ENCODE data around the gene SEMA6C. TPM values are rescaled to one million over a fixed set of nuclear protein-coding genes. Genes with fewer than 3 reads are reported as not detected.

Gene SEMA6C
- total and polyA plus RNA-seq, 2 of the 8 experiments (the other 6 are each of a cell fraction or from before 2014, with no cell fraction given) = 12.2 to 15.7 TPM

- Histone ChIP-seq H3K4ac (replicated peaks; ENCODE audit: insufficient read length, low read depth, low read length) (no peak within 1 kb of the TSS), H2BK12ac (ENCODE audit: low read depth, low read length) (no peak within 1 kb of the TSS), H3K27me3 (replicated peaks in 1 of 4; ENCODE audit: control insufficient read depth in 3 of 4, extremely low read depth in 1 of 4, insufficient read depth in 3 of 4, low read length in 3 of 4) (no peaks in the 10 kb centered on the region), H4K5ac (ENCODE audit: insufficient read length, low read depth, low read length) (no peak within 1 kb of the TSS), H4K8ac (ENCODE audit: extremely low read depth, insufficient read depth, low read length) (0 out of 2 replicates have a peak within 1 kb of the TSS, but pooled peaks have one; percentile 40), H2AK5ac (ENCODE audit: low read depth, low read length) (no peak within 1 kb of the TSS), H3K4me3 (ENCODE audit: extremely low read depth in 1 of 4, insufficient read depth in 2 of 4, low read depth in 3 of 4, low read length in 4 of 4) (no peak within 1 kb of the TSS), H4K91ac (replicated peaks; ENCODE audit: insufficient read length, low read length) (no peak within 1 kb of the TSS), H3K36me3 (ENCODE audit: control insufficient read depth in 2 of 4, insufficient read depth in 4 of 4, low read length in 3 of 4) (peaks cover 9 to 48% (median 28%) of the 10 kb centered on the region in 4 experiments; a peak in 7 of 8 replicates), H3K79me1 (ENCODE audit: low read depth, low read length) (no peaks in the 10 kb centered on the region), H4K20me1 (replicated peaks in 1 of 2; ENCODE audit: control insufficient read depth in 1 of 2, insufficient read depth in 2 of 2, low read length in 2 of 2) (no peaks in the 10 kb centered on the region), H3K4me1 (replicated peaks in 1 of 4; ENCODE audit: control insufficient read depth in 3 of 4, insufficient read depth in 4 of 4, low read length in 3 of 4) (no peaks in the 10 kb centered on the region), H3K14ac (ENCODE audit: insufficient read length) (no peak within 1 kb of the TSS), H3K9me3 (ENCODE audit: insufficient read depth in 2 of 2, low read depth in 1 of 2, low read length in 1 of 2) (no peaks in the 10 kb centered on the region), H2BK15ac (ENCODE audit: low read length) (no peak within 1 kb of the TSS), H3K79me2 (ENCODE audit: control insufficient read depth in 1 of 2, insufficient read depth in 2 of 2, low read length in 2 of 2) (no peaks in the 10 kb centered on the region), H3K4me2 (ENCODE audit: insufficient read depth in 1 of 2, low read depth in 2 of 2, low read length in 2 of 2) (no peak within 1 kb of the TSS), H2BK5ac (ENCODE audit: low read depth, low read length) (no peak within 1 kb of the TSS), H3K56ac (replicated peaks; ENCODE audit: insufficient read length, low read depth, low read length) (no peak within 1 kb of the TSS), H3K9ac (replicated peaks in 1 of 4; ENCODE audit: extremely low read depth in 1 of 4, low read depth in 3 of 4, low read length in 3 of 4) (no peak within 1 kb of the TSS), H3K23me2 (ENCODE audit: low read depth, low read length) (no peaks in the 10 kb centered on the region), H2BK120ac (replicated peaks; ENCODE audit: low read depth, low read length) (no peak within 1 kb of the TSS), H3K23ac (ENCODE audit: insufficient read length) (no peak within 1 kb of the TSS), H2BK20ac (ENCODE audit: low read length) (no peak within 1 kb of the TSS), H2AFZ (ENCODE audit: low read length) (no peak within 1 kb of the TSS), H3K18ac (ENCODE audit: extremely low read depth, low read length) (no peak within 1 kb of the TSS), H3K27ac (ENCODE audit: low read depth, low read length) (no peak within 1 kb of the TSS)
- FAIRE-seq = no peak
- CTCF ChIA-PET (ENCODE audit: partially characterized antibody) = interaction anchor here (0.7 to 3.1 kb wide), 24 partner anchors 9 to 429 kb away, joined by 3 to 16 read pairs (median 4); partner anchors contain the start of genes MLLT11, TNFAIP8L2 and VPS72
- 93% methylated on average over 4 of the region's 4 CpGs; no CpG with 5 or more reads in 1 of the 2 experiments for WGBS, 2 experiments (ENCODE audit: extremely low coverage in 1 of 2, insufficient coverage in 1 of 2, insufficient read length in 1 of 2, insufficient replicate concordance in 2 of 2, low coverage in 1 of 2, low lambda C conversion rate in 2 of 2, missing lambda C conversion rate in 1 of 2)
- TF ChIP-seq TAF7 (optimal IDR thresholded peaks at IDR 0.05; ENCODE audit: borderline replicate concordance, low read depth, low read length) (no peak), CTCF (IDR thresholded peaks at IDR 0.05; ENCODE audit: control extremely low read depth in 1 of 3, insufficient read depth in 1 of 3, low read depth in 1 of 3, low read length in 3 of 3) (peak; percentile 37 to 67 (median 47)), RAD21 (IDR thresholded peaks at IDR 0.05 in 1 of 2, conservative IDR thresholded peaks at IDR 0.05 in 1 of 2; ENCODE audit: low read depth in 2 of 2, low read length in 2 of 2) (peak; percentile 15 to 31; a peak in 1 of 4 replicates)
- no peak for DNase-seq (ENCODE audit: low read depth in 1 of 2, low spot score in 2 of 2)
- POLR2A ChIA-PET (ENCODE audit: partially characterized antibody) = interaction anchor here (1.8 kb wide), 2 partner anchors 9 to 14 kb away, joined by 8 to 9 read pairs; partner anchors contain the start of genes SCNM1 and VPS72
Observed at GRCh38 chr1:151175863-151176262, 29.4 kb upstream of the SEMA6C start, which contains the start of gene TMOD4. TMOD4 (minus strand) TSS chr1:151175981; CDS start chr1:151174875, 1,106 bp downstream.
